IPS-18c (cell line): ENCODE measurements around the gene IL17REL.
"Not testable (repeated sequence)": the region's sequence is repeated elsewhere in the genome, so short reads cannot be mapped to it uniquely, and the experiment has no call there.

Source experiments
- H3K4me3 ChIP-seq: 2 replicates; pipeline ENCODE4 v1.7.0; 2013; ENCODE audit warnings: low read depth, mild to moderate bottlenecking, low read length, moderate library complexity; ENCODE audit not compliant: insufficient read depth
- H3K9me3 ChIP-seq: one replicate; pipeline ENCODE4 v1.6.1; 2013; ENCODE audit warnings: mild to moderate bottlenecking, low read length, moderate library complexity; ENCODE audit not compliant: control insufficient read depth, insufficient read depth

The IL17REL gene

GRCh38 chr22:49949914-49950292 lies 62.7 kb downstream of the IL17REL start:
- no peak overlapping the region for H3K4me3 ChIP-seq

GRCh38 chr22:49948958-49949913 lies 63.3 kb downstream of the IL17REL start:
- no peak overlapping the region for H3K4me3 ChIP-seq
- H3K9me3 ChIP-seq: peaks cover 2% of the 10 kb centered on the region

More at GRCh38 chr22:49949914-49950292, 62.7 kb downstream of the IL17REL start:
- H3K9me3 ChIP-seq: peaks cover 2% of the 10 kb centered on the region

GRCh38 chr22:49948116-49948957 lies 64.2 kb downstream of the IL17REL start:
- H3K9me3 ChIP-seq: peaks cover 2% of the 10 kb centered on the region
- H3K4me3 ChIP-seq: no peak overlapping the region

- no peaks in the 10 kb centered on the region for H3K9me3 ChIP-seq
- H3K4me3 ChIP-seq: no peak overlapping the region
Measured at GRCh38 chr22:49947296-49947622, 65.3 kb downstream of the IL17REL start.

- H3K9me3 ChIP-seq: no peaks in the 10 kb centered on the region
- H3K4me3 ChIP-seq: no peak overlapping the region
Measured at GRCh38 chr22:49946612-49947295, 65.8 kb downstream of the IL17REL start.

- not testable (repeated sequence) for H3K9me3 ChIP-seq, H3K4me3 ChIP-seq
Measured at GRCh38 chr22:49945042-49945794, 67.3 kb downstream of the IL17REL start.
